Activated CD8-positive, alpha-beta memory T cell treated with anti-CD3 and anti-CD28 coated beads for 36 hours (primary cell): ENCODE data around the gene CYP46A1. TPM values are rescaled to one million over a fixed set of nuclear protein-coding genes. Genes with fewer than 3 reads are reported as not detected.

Source experiments
- CTCF ChIA-PET: fragments of 350-600 bp; sonication (Branson Sonifier 250); formaldehyde crosslinking; loops from one replicate; lab custom pipeline; 2021; ENCODE audit warnings: antibody characterized with exemption; lab: Charles Lee
- POLR2A ChIA-PET: fragments of 350-600 bp; sonication (Branson Sonifier 250); formaldehyde crosslinking; loops from one replicate; lab custom pipeline; 2021; ENCODE audit warnings: antibody characterized with exemption; lab: Charles Lee
- total RNA-seq, 2 experiments: library from RNA; stranded (reverse); gene quantifications; one replicate each; pipeline ENCODE4 v1.2.3, GENCODE V29; 2021

Gene CYP46A1
- total RNA-seq, 2 experiments from 2014 or later, result 0.19 to 0.46 TPM

DNA sequence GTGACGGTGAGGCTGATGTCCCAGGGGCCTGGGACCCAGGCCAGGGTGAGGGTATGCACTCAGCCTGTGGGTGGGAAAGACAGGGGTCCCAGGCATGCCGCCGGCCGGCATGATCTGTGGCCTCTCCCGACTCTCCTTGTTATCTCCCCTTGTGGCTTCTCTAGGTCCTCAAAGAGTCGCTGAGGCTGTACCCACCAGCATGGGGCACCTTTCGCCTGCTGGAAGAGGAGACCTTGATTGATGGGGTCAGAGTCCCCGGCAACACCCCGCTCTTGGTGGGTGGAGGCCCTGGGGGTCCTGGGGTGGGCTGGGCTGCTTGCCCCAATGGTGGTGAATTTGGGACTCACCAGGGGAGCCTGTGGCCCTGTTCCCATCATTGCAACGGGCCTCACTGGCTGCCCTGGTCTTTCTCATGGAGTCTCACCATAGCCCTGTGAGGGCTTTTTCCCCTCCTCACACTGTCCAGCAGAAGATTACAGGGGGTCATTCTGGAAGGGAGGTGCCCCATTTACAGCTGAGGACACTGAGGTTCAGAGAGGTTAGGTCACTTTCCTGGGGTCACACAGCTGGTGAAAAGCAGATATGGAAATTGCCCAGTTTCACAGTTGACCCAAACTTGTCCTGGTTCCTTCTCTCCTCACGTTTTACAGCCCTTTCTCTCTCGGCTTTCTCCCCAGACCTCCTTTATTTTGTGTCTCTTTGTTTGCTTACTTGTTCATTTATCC lies 37.9 kb downstream of the CYP46A1 start:
- ChIA-PET CTCF (interaction anchor here (1.5 kb wide), 1 partner anchor 9 kb away, joined by 3 read pairs; no protein-coding TSS in a partner anchor), POLR2A (no interaction called here)

DNA sequence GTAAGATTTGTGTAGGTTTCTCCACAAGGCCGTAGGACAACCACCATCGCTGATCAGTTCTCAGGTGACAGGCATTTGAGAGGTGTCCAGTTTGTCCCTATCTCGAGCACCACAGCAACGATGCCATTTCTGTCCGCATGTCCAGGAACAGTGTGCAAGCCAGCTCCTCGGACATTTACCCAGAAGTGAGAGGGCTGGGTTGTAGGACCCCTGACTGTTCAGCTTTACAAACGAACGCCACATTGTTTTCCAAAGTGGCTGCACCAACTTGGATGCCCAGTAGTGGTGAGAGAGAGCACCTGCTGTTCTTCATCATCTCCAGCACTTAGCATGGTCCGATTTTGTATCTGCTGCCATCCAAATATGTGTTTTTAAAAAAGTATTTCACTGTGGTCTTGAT lies 38.6 kb downstream of the CYP46A1 start:
- ChIA-PET POLR2A (no interaction called here), CTCF (no interaction called here)

DNA sequence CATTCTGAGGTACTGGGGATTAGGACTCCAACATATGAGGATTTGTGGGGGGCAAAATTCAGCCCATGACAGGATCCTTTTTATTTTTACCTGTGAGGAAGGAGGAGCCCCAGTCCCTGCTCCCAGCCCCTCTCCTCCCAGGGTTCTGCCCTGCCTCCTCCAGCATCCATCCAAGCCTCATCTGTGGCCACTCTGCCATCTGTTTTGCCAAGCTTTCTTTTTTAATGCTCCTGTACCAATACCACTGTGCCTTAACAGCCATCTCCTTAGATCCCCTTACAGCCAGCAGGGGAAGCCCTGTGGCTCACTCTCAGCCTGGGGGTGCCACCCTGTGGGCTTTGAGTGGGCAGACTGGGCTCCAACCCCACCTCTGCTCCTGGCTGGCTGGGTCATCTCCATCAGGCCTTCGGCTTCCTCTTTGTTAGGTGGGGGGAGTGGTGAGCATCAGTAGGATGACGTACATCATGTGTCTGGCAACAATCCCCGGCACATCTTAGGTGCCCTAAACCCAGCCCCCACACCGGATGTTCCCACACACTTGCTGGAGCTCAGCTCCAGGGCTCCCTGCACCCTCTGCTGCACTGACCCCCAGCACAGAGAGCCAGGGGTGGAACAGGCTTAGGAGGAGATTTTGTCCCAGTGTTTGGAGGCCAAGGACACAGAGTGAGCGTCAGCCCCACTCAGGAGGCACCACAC lies 40.2 kb downstream of the CYP46A1 start:
- POLR2A ChIA-PET, result no interaction called here
- CTCF ChIA-PET, result no interaction called here

DNA sequence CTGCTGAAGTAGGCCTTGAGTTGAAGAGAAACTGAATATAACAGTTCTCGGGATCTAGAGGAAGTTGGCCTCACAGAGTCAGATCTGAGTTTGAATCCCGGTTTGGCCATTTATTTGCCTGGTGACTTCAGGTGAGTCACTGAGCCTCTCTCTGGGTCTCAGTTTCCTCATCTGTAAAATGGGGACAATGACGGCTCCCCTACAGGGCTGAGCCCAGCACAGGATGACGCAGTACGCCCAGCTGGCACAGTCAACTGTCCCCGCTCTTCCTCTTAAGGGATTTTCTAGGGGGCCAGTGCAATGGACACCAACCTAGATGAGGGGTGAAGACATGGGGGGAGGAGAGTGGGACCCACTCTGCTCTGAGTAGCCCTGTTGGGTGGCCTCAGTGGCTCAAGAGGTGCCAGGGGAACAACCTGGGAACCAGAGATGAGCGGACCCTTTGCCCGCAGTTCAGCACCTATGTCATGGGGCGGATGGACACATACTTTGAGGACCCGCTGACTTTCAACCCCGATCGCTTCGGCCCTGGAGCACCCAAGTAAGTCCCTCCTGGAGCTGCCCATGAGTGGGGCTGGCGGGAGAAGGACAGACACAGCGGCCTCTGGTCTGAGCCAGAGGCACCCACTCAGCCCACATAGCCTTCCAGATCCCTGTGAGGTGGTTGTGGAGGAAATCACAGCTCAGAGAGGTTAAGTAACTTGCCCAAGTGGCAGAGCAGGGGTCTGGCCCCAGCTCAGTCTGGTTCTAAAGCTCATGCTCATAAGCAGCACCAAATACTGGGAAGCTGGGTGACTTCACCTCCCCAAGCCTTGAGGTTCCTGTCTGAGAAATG lies 41.1 kb downstream of the CYP46A1 start:
- POLR2A ChIA-PET, result no interaction called here

DNA sequence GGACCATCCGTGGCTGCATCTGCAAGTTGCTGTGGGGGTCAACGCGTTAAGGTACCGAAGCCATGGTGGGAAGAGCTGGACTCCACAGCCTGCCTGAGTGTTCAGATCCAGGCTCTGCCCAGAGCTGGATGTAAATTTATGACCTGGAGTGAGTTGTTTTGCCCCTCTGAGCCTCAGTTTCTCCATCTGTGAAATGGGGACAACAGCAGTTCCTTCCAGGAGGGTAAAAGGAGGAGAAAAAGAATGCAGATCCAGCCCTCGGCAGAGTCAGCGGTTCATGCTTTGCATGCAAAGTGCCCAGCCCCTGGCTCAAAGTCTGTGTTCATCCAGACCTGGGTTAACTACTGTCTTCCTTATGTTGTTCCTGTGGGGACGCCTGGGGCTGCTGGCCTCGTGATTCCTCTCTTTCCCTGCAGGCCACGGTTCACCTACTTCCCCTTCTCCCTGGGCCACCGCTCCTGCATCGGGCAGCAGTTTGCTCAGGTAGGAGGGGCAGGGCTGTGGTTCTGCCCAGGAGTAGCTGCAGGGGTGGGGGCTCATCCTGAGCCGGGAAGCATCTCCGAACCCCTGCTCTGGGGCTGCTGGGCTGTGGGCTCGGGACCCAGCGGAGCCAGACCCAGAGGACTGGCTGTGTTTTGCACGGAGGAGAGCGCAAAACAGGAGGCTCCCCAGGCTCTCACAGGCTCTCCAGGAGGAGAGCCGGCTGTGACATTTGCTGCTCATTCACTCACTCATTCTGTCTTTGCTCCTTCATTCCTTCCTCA lies 41.9 kb downstream of the CYP46A1 start:
- POLR2A ChIA-PET, result no interaction called here
- CTCF ChIA-PET, result no interaction called here

More for the DNA sequence above, 41.1 kb downstream of the CYP46A1 start:
- CTCF ChIA-PET, result no interaction called here

- CTCF ChIA-PET, result no interaction called here
- POLR2A ChIA-PET, result no interaction called here
Observed at GRCh38 chr14:99726538-99727095, 42.5 kb downstream of the CYP46A1 start.

DNA sequence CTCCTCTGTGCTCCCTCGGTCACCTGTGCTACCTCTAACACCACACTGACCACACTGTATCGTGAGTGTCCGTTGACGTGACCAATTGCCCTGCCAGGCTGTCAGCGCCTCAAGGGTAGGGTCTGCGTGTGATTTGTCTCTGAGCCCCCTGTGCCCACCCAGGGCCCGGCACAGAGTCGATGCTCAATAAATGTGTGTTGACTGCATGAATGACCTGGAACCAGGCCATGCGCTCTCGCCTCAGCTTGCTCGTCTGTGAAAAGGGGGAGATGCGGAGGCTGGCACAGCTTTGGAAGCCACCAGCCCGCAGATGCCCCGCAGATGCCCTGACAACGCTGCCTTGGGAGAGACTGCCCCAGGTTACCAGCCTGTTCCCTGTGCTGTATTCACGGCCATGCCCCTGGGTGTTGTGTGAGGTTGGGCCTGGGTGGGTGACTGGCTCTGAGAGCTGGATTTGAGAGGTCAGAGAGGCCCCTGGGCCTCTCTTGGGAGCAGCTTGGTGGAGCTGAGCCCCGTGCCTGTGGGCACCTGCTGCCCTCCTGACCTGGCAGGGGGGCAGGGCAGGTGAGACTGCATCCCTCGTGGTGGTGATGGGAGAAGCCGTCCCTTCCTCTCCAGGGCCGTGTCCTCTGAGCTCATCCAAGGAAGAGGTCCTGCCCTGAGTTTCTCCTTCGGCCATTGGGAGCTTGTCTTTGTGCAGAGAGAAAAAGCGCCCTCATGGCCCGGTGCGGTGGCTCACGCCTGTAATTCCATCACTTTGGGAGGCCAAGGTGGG lies 43.2 kb downstream of the CYP46A1 start:
- CTCF ChIA-PET, result interaction anchor here (1.1 kb wide), 1 partner anchor 158 kb away, joined by 3 read pairs; no protein-coding TSS in a partner anchor
- POLR2A ChIA-PET, result no interaction called here

DNA sequence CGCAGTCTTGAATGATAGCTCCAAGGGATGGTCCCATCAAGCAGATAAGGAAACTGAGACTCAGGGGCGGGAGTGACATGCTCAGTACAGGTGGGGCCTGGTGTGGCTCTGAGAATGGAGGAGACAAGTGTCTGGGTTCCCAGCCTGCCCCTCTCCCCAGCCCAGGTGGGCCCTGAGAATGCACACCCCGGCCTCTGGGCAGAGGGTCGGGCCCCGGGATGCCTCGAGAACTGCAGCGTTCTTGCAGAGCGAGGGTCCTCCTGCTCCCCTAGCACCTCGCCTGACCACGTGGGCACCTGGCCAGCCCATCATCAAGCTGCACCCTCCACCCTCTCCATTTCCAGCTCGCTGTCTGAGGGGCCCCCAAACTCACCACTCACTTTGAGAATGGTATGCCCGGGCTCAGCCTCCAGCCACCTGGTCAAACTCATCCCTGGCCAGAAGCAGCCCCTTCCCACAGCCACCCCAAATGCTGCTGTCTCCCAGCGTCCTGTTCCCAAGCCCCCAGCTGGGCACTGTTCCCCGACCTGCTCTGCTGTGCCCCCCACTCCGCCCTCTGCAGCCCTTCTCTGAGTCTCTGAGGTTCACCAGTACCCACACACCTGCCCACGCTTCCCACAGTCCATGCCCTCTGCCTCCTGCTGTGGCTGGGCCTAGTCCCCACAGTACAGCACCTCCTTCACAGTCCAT lies 44.3 kb downstream of the CYP46A1 start:
- ChIA-PET POLR2A (no interaction called here), CTCF (no interaction called here)

- POLR2A ChIA-PET, result no interaction called here
- CTCF ChIA-PET, result interaction anchor here (0.9 to 2.7 kb wide), 4 partner anchors 14 to 176 kb away, joined by 3 to 11 read pairs (median 6); no protein-coding TSS in a partner anchor
Observed at GRCh38 chr14:99728981-99729451, 44.9 kb downstream of the CYP46A1 start.

- ChIA-PET POLR2A (no interaction called here), CTCF (interaction anchor here (0.7 to 2.7 kb wide), 15 partner anchors 9 to 221 kb away, joined by 3 to 11 read pairs (median 3); no protein-coding TSS in a partner anchor)
Observed at GRCh38 chr14:99729991-99730875, 46.1 kb downstream of the CYP46A1 start.

GRCh38 chr14:99730876-99731546 lies 46.9 kb downstream of the CYP46A1 start:
- CTCF ChIA-PET, result interaction anchor here (0.8 to 2.7 kb wide), 8 partner anchors 10 to 154 kb away, joined by 3 to 11 read pairs (median 4); no protein-coding TSS in a partner anchor
- POLR2A ChIA-PET, result no interaction called here

DNA sequence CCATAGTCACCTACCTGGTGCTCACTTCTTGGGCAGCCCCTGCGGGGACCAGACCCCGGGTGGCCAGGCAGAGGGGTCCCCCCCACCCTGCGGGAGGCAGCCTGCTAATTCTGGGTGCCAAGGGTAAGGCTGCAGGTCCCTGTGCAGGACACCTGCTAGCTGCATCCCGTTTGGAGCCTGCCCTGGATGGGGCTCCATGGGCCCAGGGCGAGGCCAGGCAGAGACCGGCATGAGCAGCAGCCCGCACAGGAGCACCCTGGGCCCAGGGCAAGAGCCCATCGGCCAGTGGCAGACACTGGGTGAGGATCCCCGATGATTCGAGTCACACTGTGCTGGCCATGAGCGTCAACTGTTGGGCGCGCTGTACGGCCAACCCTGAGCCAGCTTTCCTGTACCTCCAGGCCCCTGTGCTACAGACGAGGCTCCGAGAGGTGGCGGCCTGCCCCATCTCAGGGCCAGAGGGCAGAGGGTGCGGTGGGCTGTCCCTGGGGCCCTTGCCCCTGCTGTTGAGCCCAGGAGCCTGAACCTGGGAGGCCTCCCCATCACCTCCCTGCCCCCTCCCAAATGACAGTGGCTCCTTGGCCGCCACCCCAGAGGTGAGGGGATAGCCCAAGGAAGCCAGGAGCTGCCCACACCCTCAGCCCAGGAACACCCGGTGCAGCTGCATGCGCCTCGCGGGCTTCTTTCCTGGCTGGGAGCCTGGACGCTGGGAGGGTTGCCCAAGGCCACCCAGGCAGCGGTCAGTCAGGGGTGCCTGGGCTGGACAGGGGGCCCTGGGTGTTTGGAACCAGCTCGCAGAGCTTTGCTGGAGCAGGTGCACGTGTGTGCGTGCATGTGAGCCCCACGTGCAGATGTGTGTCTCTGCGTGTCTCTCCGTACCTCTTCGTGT lies 47.7 kb downstream of the CYP46A1 start:
- ChIA-PET POLR2A (no interaction called here), CTCF (interaction anchor here (2.1 to 2.7 kb wide), 2 partner anchors 50 to 153 kb away, joined by 6 to 11 read pairs; no protein-coding TSS in a partner anchor)

GRCh38 chr14:99732436-99733210 lies 48.5 kb downstream of the CYP46A1 start:
- ChIA-PET POLR2A (no interaction called here), CTCF (interaction anchor here (0.9 kb wide), 1 partner anchor 153 kb away, joined by 5 read pairs; no protein-coding TSS in a partner anchor)

DNA sequence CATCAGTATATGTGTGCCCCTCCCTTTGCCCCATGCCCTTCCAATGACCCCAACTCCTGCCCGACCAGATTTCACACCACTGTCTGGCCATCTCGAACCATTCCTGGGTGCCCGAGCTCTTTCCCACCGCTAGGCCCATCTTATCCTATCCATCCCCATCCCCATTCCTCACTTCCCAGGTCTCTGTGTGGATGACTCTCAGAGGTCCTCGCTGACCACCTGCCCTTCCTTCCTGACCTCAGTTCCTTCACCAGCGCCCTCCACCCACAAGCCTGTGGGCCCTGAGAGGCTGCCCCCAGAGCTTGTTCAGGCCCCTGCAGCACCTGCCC lies 49.1 kb downstream of the CYP46A1 start:
- CTCF ChIA-PET, result interaction anchor here (0.9 kb wide), 1 partner anchor 153 kb away, joined by 5 read pairs; no protein-coding TSS in a partner anchor
- POLR2A ChIA-PET, result no interaction called here
